GM18505 (cell line): ENCODE results near the gene SCO2.

ENCODE experiments used
- ATAC-seq: cut with Tn5 transposase; IDR thresholded peaks from one replicate; pipeline ENCODE4 v1.9.1; 2021; ENCODE audit not compliant: unreplicated experiment
- POLR2A ChIP-seq: IDR thresholded peaks from 4 replicates; pipeline ENCODE4 v1.6.1; 2011; ENCODE audit warnings: borderline replicate concordance; ENCODE audit not compliant: insufficient read depth, insufficient read length; ENCODE audit errors: extremely low read depth

The SCO2 gene

GRCh38 chr22:50530877-50531545 lies 5.6 kb upstream of the SCO2 start:
- ATAC-seq, result no peak
- peak; percentile 84 for TF ChIP-seq POLR2A

DNA sequence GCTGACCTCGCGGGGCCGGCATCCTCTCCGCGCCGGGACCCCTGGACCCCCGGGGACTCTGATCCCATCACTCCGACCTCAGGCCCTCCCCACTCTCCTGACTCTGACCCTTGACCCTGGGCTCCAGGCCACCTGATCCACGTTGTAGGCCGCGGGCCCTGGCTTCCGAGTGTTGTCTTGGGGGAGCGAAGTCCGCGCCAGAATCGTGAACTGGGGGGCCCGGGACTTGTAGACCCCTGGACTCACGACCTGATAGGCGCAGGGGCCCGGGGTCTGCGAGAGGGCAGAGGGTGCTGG lies 5.1 kb upstream of the SCO2 start:
- TF ChIP-seq POLR2A, result no peak
- ATAC-seq, result no peak

DNA sequence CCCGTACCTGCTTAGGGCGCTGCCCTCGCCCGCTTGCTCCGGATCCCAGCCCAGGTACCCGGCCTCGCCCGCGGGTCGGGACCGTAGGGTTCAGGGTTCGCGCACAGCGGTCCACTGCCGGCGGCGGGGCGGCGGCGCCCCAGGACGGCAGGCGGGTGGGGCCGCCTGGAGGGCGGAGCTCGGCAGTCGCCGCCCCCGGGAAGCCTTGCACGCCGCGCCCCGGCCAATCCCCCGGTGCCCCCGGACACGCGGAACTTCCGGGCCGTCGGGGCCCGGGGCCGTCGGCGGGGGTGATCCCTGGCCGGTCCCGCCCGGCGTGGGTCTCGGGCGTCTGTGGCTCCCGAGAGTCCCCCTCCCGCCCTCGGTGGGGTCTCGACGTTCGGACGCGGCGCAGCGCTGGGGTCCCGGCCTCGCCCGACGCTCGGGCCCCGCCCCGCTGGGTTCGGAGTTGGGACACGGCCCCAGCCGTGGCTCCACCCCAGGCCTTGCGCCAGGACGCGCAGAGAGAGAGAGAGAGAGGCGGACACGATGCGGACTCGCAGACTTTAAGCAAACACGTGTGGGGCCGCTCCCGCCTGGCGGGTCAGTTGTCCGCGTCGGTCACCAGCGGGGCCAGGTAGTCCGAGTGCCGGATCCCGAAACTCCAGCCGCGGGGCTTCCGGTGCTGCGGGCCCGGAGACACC lies 4.6 kb upstream of the SCO2 start, which contains the start of gene TYMP:
TSS of gene TYMP (minus strand) at position 116 of the 683 bp plus-strand sequence. CDS start 303 bp downstream, outside the sequence.
- ATAC-seq, result no peak
- TF ChIP-seq POLR2A, result peak; percentile 50

DNA sequence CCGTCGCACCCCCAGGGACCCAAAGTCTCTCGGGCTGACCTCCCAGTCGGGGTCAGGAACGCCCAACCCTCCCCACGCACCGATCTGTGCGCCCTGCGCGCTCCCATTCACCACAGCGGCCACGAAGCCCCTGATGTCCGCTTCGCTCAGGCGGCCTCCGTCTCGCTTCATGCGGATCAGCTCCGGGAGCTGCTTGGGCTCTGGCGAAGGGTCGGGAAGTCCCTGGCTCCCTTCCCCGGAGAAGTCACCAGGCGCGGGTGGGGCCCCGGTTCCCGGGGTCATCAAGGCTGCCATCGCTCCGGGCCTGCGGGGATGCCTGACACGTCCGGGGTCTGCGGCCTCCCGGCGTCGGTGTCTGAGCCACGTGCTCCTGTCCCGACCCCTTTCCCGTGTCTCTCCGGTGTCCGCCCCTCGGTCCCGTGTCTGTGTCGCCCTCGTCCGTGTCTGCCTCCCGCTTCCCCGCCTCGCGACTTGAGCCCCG lies 4.1 kb upstream of the SCO2 start:
- no peak for TF ChIP-seq POLR2A
- no peak for ATAC-seq

GRCh38 chr22:50528682-50529415 lies 3.5 kb upstream of the SCO2 start:
- ATAC-seq, result no peak
- TF ChIP-seq POLR2A, result no peak

GRCh38 chr22:50527921-50528681 lies 2.7 kb upstream of the SCO2 start:
- no peak for ATAC-seq
- TF ChIP-seq POLR2A, result peak; percentile 44

- peak; percentile 68 for TF ChIP-seq POLR2A
- ATAC-seq, result no peak
Measured at GRCh38 chr22:50526834-50527801, 1.7 kb upstream of the SCO2 start.

DNA sequence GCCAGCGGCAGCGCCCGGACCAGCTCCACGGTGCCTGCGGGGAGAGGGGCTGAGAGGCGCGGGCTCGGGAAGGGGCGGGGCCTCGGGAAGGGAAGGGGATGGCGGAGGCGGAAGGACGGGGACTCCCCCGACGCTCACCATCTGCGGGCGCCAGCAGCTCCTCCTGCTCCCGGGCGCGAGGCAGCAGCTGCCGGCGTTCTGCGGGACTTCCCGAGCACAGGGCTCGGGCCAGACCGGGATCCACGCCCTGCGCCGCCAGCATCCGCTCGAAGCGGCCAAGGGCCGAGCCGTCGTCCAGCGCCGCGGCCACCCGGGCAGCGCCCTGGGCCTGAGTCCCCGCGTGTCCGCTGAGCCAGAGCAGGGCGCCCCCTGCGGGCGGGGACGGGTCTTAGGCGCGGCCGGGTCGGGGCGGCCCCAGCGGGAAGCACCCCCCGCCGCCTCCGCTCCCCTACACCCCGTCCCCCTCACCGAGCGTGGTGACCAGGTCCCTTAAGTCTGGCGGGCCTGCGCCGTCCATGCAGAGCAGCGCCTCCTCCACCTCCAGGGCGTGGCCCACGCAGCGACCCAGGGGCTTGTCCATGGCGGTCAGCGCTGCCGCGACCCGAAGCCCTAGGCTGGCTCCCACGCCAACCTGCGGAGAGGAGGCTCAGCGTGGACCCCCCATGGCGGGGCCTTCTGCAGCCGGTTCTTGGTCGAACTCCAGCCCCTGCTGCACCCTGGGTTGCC lies 873 bp upstream of the SCO2 start:
- peak; percentile 32 for ATAC-seq
- no peak for TF ChIP-seq POLR2A

GRCh38 chr22:50525858-50526107 lies 385 bp upstream of the SCO2 start:
- no peak for ATAC-seq
- no peak for TF ChIP-seq POLR2A

DNA sequence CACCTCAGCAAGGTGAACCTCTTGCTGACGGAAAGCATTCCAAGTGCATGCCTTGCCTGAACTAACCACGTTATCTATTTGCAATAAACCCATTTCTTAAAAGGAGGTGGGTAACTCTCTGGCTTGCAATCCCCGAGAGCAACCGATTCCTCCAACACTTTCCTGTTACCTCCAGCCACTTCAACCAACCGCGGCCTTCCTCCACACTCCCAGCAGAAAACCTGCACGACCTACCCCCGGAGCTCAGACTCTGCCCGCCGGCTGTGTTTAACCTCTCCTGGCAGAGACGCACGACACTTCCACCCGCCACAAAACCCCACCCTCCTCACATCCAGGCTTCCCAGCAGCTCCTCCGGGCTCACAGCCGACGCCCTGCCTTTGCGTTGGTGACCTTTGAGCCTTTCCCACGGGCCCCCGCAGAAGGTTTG lies 708 bp downstream of the SCO2 start:
- no peak for ATAC-seq
- TF ChIP-seq POLR2A, result peak; percentile 4

- TF ChIP-seq POLR2A, result no peak
- no peak for ATAC-seq
Measured at GRCh38 chr22:50523806-50524675, 1.4 kb downstream of the SCO2 start.
